ENCODE results near the gene GSTA5. TPM values are rescaled to one million over a fixed set of nuclear protein-coding genes. Genes with fewer than 3 reads are reported as not detected.
"Not testable (repeated sequence)": the region's sequence is repeated elsewhere in the genome, so short reads cannot be mapped to it uniquely, and the experiment has no call there.

Gene GSTA5
- total and polyA plus RNA-seq, 2 experiments from 2014 or later, result not detected

DNA sequence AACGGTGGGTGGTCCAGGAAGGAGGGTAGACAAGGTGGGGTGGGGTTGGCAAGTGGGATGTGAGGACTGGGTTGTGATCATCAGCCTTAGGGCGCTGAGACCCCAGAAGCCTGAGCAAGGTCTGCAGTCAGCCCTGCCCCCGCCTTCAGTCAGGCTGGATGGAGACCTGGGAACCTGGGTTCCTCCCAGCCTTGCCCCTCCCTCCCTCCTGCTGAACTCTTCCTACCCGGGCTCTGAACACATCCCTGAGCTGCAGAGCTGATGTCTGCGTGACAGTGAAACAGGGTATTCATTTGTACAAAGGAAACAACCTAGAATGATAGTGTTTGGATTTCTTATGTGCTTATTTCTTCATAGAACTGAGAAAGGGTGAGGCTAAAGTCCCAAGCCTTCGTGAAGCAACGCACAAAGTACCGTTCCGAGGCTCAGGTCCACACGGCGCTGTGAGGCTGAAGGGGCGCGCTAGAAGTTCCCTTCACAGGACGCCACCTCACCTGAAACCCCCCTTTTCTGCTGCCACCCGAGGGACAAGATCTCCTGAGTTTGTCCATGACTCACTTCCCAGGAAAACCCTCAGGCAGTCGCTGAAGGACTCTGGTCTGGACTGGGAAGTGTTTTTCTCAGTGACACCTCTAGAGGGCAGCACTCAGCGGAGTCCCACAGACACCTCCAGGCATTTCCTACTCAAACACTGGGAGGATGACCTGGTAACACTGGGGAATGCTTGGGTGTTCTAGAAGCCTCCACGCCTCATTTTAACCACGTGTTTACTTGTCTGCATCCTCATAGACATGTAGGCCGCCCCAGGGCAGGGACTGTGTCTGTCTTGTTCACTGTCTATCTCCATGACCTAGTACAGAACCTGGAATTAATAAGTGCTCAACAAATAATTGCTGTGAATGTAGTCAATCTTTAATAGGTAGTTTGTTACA lies 1.2 kb downstream of the GSTA5 start:
- no peaks in the 10 kb centered on the region for H3K27me3 ChIP-seq
- no peaks in the 10 kb centered on the region for H3K36me3 ChIP-seq
- TF ChIP-seq, protein P1, sequence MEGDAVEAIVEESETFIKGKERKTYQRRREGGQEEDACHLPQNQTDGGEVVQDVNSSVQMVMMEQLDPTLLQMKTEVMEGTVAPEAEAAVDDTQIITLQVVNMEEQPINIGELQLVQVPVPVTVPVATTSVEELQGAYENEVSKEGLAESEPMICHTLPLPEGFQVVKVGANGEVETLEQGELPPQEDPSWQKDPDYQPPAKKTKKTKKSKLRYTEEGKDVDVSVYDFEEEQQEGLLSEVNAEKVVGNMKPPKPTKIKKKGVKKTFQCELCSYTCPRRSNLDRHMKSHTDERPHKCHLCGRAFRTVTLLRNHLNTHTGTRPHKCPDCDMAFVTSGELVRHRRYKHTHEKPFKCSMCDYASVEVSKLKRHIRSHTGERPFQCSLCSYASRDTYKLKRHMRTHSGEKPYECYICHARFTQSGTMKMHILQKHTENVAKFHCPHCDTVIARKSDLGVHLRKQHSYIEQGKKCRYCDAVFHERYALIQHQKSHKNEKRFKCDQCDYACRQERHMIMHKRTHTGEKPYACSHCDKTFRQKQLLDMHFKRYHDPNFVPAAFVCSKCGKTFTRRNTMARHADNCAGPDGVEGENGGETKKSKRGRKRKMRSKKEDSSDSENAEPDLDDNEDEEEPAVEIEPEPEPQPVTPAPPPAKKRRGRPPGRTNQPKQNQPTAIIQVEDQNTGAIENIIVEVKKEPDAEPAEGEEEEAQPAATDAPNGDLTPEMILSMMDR (IDR thresholded peaks at IDR 0.05; ENCODE audit: low read depth, low read length), result peak; percentile 82
- no peak overlapping the region for H3K4me3 ChIP-seq
- no peaks in the 10 kb centered on the region for H3K4me1 ChIP-seq (ENCODE audit: low read depth)
- peak; percentile 56 to 75 for DNase-seq (ENCODE audit: low read depth in 1 of 2, low spot score in 1 of 2)
- H3K27ac ChIP-seq, result no peak overlapping the region
- no peaks in the 10 kb centered on the region for H3K9me3 ChIP-seq (ENCODE audit: low read depth)

GRCh38 chr6:52834481-52834880 lies 6.1 kb downstream of the GSTA5 start:
- no peak for DNase-seq (ENCODE audit: low read depth in 1 of 2, low spot score in 1 of 2)
- TF ChIP-seq, protein P1 (IDR thresholded peaks at IDR 0.05; ENCODE audit: low read depth, low read length), result no peak
- no peak overlapping the region for H3K4me3 ChIP-seq
- no peak overlapping the region for H3K27ac ChIP-seq
- H3K36me3 ChIP-seq, result no peaks in the 10 kb centered on the region
- no peaks in the 10 kb centered on the region for H3K27me3 ChIP-seq
- no peaks in the 10 kb centered on the region for H3K9me3 ChIP-seq (ENCODE audit: low read depth)
- H3K4me1 ChIP-seq (ENCODE audit: low read depth), result no peaks in the 10 kb centered on the region

GRCh38 chr6:52830869-52831268 lies 9.7 kb downstream of the GSTA5 start:
- not testable (repeated sequence) for H3K4me1 ChIP-seq (ENCODE audit: low read depth); H3K4me3 ChIP-seq; H3K27me3 ChIP-seq; H3K36me3 ChIP-seq; H3K27ac ChIP-seq; DNase-seq (ENCODE audit: low read depth in 1 of 2, low spot score in 1 of 2); H3K9me3 ChIP-seq (ENCODE audit: low read depth)

GRCh38 chr6:52829046-52829817 lies 11.4 kb downstream of the GSTA5 start:
- Histone ChIP-seq H3K27ac (no peak overlapping the region), H3K27me3 (no peaks in the 10 kb centered on the region), H3K4me1 (ENCODE audit: low read depth) (no peaks in the 10 kb centered on the region), H3K36me3 (no peaks in the 10 kb centered on the region), H3K9me3 (ENCODE audit: low read depth) (no peaks in the 10 kb centered on the region), H3K4me3 (no peak overlapping the region)
- TF ChIP-seq, protein P1 (IDR thresholded peaks at IDR 0.05; ENCODE audit: low read depth, low read length), result no peak
- no peak for DNase-seq (ENCODE audit: low read depth in 1 of 2, low spot score in 1 of 2)

DNA sequence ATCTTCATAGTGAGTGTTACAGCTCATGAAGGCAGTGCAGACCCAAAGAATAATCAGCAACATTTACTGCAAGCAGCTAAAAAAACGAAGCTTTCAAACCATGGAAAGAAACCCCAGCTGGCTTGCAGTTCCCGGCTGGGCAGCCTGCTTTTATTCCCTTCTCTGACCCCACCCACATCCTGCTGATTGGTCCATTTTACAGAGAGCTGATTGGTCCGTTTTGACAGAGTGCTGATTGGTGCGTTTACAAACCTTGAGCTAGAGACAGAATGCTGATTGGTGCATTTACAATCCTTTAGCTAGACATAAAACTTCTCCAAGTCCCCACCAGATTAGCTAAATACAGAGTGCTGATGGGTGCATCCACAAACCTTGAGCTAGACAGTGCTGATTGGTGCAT lies 12.0 kb downstream of the GSTA5 start:
- H3K27ac ChIP-seq; H3K36me3 ChIP-seq; H3K9me3 ChIP-seq (ENCODE audit: low read depth); H3K27me3 ChIP-seq; H3K4me3 ChIP-seq; H3K4me1 ChIP-seq (ENCODE audit: low read depth); DNase-seq (ENCODE audit: low read depth in 1 of 2, low spot score in 1 of 2): not testable (repeated sequence)

DNA sequence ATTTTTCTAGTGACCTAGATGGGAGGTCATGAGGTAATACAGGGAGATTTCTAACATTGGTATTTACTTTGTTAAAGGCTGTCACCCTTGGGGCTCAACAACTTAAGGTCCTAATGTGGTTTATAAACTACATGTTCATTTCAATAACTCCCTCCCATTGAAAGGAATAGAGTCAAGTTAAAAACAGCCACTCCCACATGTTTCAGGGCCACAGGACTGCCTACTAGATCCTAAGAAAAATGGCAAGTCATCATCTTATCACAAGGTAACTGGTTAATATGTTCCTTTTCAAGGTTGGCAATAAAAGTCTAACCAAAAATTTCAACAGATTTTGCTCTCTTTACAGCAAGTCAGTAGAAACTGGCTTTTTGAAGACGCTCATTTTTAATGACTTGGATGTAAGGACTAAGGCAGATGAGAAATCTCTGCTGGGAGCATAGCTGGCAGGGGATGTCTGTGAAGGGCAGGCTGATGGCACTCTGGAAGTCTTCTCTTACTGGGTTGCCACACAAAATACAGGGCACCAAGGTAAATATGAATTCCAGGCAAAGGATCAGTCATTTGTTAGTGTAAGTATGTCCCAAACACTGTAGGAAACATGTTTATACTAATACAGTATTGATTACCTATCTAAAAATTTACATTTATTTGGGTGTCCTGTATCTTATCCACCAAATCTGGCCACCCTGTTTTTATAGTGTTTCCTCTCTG lies 13.4 kb downstream of the GSTA5 start:
- H3K4me3 ChIP-seq; H3K4me1 ChIP-seq (ENCODE audit: low read depth); H3K36me3 ChIP-seq; H3K27ac ChIP-seq; DNase-seq (ENCODE audit: low read depth in 1 of 2, low spot score in 1 of 2); H3K27me3 ChIP-seq; H3K9me3 ChIP-seq (ENCODE audit: low read depth): not testable (repeated sequence)

All from cardiac muscle cell (in vitro differentiated cells and primary cell).